OCI-LY7 (cell line): ENCODE measurements around the gene CIROP. TPM values are rescaled to one million over a fixed set of nuclear protein-coding genes. Genes with fewer than 3 reads are reported as not detected.

Experiments
- BruUV-seq: library from RNA; stranded (reverse); fragments of 400-500 nt; replicated peaks from 2 replicates; lab custom pipeline; 2021; lab: Mats Ljungman, UMichigan
- CTCF ChIA-PET: fragments of 300-600 bp; sonication (Branson Sonifier 250); formaldehyde crosslinking; loops from one replicate; lab custom pipeline; 2022; ENCODE audit warnings: antibody characterized with exemption; ENCODE audit not compliant: unreplicated experiment; lab: Charles Lee
- POLR2A ChIA-PET: fragments of 300-600 bp; sonication (Branson Sonifier 250); formaldehyde crosslinking; loops from one replicate; lab custom pipeline; 2022; ENCODE audit warnings: antibody characterized with exemption; lab: Charles Lee
- DNase-seq: peaks from one replicate; pipeline ENCODE4 v3.0.0-alpha.2; 2015; ENCODE audit warnings: low spot score
- H2AFZ ChIP-seq: fragments of 200-600 bp; sonication (generic), shearing (Covaris generic); 2 replicates; pipeline ENCODE4 v1.6.1; 2014; ENCODE audit warnings: mild to moderate bottlenecking, antibody characterized with exemption, low read length, moderate library complexity
- H3K27ac ChIP-seq: fragments of 200-600 bp; sonication (generic); 2 replicates; pipeline ENCODE4 v1.5.1; 2014; ENCODE audit warnings: mixed run types, low read depth, mild to moderate bottlenecking, moderate library complexity, low read length, inconsistent platforms; ENCODE audit not compliant: poor library complexity, severe bottlenecking
- H3K36me3 ChIP-seq: fragments of 200-600 bp; sonication (generic); 2 replicates; pipeline ENCODE4 v1.6.1; 2014; ENCODE audit warnings: mild to moderate bottlenecking, antibody characterized with exemption, low read length, moderate library complexity, mixed read lengths; ENCODE audit not compliant: insufficient read depth
- H3K4me1 ChIP-seq: fragments of 200-600 bp; sonication (generic); 2 replicates; pipeline ENCODE4 v1.5.1; 2014; ENCODE audit warnings: mild to moderate bottlenecking, low read length; ENCODE audit not compliant: insufficient read depth, poor library complexity, severe bottlenecking
- H3K4me2 ChIP-seq: fragments of 200-600 bp; sonication (generic); 2 replicates; pipeline ENCODE4 v1.6.1; 2014; ENCODE audit warnings: mild to moderate bottlenecking, low read length
- H3K4me3 ChIP-seq: fragments of 200-600 bp; sonication (generic); 2 replicates; pipeline ENCODE4 v1.5.1; 2014; ENCODE audit warnings: mild to moderate bottlenecking, low read depth, low read length; ENCODE audit not compliant: poor library complexity, severe bottlenecking
- H3K79me2 ChIP-seq: fragments of 200-600 bp; sonication (generic); 2 replicates; pipeline ENCODE4 v1.6.1; 2016; ENCODE audit warnings: low read depth, mild to moderate bottlenecking, low read length, moderate library complexity, mixed read lengths; ENCODE audit not compliant: insufficient read depth
- H3K9me2 ChIP-seq: fragments of 200-600 bp; sonication (generic); 2 replicates; pipeline ENCODE4 v1.6.1; 2016; ENCODE audit warnings: mild to moderate bottlenecking, low read length, mixed read lengths; ENCODE audit not compliant: insufficient read depth
- H3K9me3 ChIP-seq: fragments of 200-600 bp; sonication (generic); 2 replicates; pipeline ENCODE4 v1.6.1; 2014; ENCODE audit warnings: mild to moderate bottlenecking, mixed run types, low read length, mixed read lengths
- H4K20me1 ChIP-seq: fragments of 200-600 bp; sonication (generic); 2 replicates; pipeline ENCODE4 v1.6.1; 2014; ENCODE audit warnings: mild to moderate bottlenecking, antibody characterized with exemption, low read length, moderate library complexity, mixed read lengths; ENCODE audit not compliant: insufficient read depth
- EZH2phosphoT487 ChIP-seq: fragments of 200-600 bp; sonication (generic); IDR thresholded peaks from 2 replicates; pipeline ENCODE4 v1.6.1; 2018; ENCODE audit warnings: low read depth, borderline replicate concordance, mild to moderate bottlenecking, mixed run types, antibody characterized with exemption, low read length, moderate library complexity, mixed read lengths
- intact Hi-C: fragments of 100-400 bp; cut with micrococcal nuclease; formaldehyde crosslinking; loops from one replicate; pipeline ENCODE4 v1.10.0; 2022; ENCODE audit not compliant: unreplicated experiment
- total RNA-seq, 2 experiments: library from RNA; depleted of rRNA in 1 of 2; stranded (reverse); fragments of >200 nt in 1 of 2; shearing (Covaris generic) in 1 of 2; gene quantifications; 2 replicates each; pipeline ENCODE4 v1.2.3, GENCODE V29; 2014 to 2022
- TF ChIP-seq, protein P1 (sequence below): fragments of 200-600 bp; sonication (generic); conservative IDR thresholded peaks from 2 replicates; pipeline ENCODE4 v1.5.1; 2014; ENCODE audit warnings: mild to moderate bottlenecking, antibody characterized with exemption, low read length, moderate library complexity, mixed read lengths

The CIROP gene
- total RNA-seq, 2 experiments from 2014 or later, result not detected

DNA sequence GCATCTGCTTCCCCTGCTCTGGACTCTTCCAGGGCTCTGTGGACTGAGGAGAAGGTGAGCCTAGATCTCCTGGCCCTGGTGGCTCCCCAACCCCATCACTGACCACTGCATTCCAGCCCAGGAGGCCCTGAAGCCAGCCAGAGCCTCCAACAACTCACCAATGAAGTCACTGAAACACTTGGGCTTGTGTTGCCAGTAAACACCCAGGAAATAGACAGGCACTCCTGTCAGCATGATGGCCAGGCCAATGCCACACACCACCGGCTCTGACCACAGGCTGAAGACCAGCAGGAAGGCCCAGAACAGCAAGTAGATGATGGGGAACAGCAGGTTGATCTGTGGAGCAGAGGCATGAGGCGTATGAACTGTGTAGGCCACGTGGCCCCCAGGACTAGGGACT, 23.1 kb upstream of the CIROP start:
- POLR2A ChIA-PET, result no interaction called here
- BruUV-seq, result no TSS peak
- H3K79me2 ChIP-seq, result no peaks in the 10 kb centered on the region

DNA sequence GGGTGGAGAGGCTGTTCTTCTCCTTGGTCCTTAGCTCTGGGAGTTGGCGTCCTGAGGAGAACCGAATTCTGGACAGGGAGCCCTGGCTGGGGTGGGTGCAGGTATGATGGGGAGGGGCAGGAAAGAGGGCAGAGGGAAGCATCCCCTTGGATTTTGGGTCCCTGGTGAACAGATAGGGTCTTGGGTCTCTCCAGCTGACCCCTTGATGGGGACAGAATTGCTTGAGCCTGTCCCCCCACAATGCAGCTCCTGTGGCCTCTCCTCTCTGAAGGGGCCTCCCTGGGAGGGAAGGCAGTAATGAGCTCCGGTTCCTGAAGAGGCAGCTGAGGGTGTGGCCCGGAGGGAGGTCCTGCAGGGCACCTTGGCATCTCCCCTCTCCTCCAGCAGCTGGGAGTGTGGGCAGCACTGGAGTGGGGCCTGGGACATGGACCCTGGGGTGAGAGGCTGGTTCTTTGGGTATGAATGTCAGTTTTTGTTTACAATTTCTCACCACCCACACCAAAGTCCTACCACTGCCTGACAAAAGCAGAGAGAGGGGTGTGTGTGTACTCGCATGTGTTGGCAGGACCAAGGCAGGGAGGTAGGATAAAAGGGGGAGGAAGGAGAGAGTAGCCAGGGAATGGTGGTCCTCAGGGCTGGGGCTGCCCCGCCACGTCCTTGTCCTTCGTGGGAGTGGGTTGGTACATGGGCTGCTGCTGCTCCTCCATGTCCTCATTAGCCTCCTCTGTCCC, 21.9 kb upstream of the CIROP start:
- Histone ChIP-seq H3K27ac (no peak overlapping the region), H3K9me3 (no peaks in the 10 kb centered on the region), H3K36me3 (no peaks in the 10 kb centered on the region), H3K79me2 (no peaks in the 10 kb centered on the region), H4K20me1 (no peaks in the 10 kb centered on the region), H3K9me2 (no peaks in the 10 kb centered on the region), H3K4me2 (no peak overlapping the region), H3K4me3 (no peak overlapping the region), H3K4me1 (peaks cover 5% of the 10 kb centered on the region), H2AFZ (no peak overlapping the region)
- no TSS peak for BruUV-seq
- ChIA-PET POLR2A (interaction anchor here (0.6 kb wide), 1 partner anchor 156 kb away, joined by 3 read pairs; no protein-coding TSS in a partner anchor), CTCF (no interaction called here)
- intact Hi-C loops, result no loop called here
- TF ChIP-seq, protein P1, sequence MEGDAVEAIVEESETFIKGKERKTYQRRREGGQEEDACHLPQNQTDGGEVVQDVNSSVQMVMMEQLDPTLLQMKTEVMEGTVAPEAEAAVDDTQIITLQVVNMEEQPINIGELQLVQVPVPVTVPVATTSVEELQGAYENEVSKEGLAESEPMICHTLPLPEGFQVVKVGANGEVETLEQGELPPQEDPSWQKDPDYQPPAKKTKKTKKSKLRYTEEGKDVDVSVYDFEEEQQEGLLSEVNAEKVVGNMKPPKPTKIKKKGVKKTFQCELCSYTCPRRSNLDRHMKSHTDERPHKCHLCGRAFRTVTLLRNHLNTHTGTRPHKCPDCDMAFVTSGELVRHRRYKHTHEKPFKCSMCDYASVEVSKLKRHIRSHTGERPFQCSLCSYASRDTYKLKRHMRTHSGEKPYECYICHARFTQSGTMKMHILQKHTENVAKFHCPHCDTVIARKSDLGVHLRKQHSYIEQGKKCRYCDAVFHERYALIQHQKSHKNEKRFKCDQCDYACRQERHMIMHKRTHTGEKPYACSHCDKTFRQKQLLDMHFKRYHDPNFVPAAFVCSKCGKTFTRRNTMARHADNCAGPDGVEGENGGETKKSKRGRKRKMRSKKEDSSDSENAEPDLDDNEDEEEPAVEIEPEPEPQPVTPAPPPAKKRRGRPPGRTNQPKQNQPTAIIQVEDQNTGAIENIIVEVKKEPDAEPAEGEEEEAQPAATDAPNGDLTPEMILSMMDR, result no peak
- no peak for TF ChIP-seq EZH2phosphoT487
- no peak for DNase-seq

More for the DNA sequence above, 23.1 kb upstream of the CIROP start:
- Histone ChIP-seq H3K36me3 (no peaks in the 10 kb centered on the region), H3K9me2 (no peaks in the 10 kb centered on the region), H3K4me2 (no peak overlapping the region), H3K9me3 (no peaks in the 10 kb centered on the region), H2AFZ (0 out of 2 replicates have a peak overlapping the region, but pooled peaks have one; percentile 43), H3K4me1 (no peaks in the 10 kb centered on the region), H3K27ac (no peak overlapping the region), H3K4me3 (no peak overlapping the region), H4K20me1 (no peaks in the 10 kb centered on the region)
- intact Hi-C loops, result no loop called here
- DNase-seq, result no peak
- CTCF ChIA-PET, result no interaction called here
- TF ChIP-seq, protein P1, result no peak
- no peak for TF ChIP-seq EZH2phosphoT487

DNA sequence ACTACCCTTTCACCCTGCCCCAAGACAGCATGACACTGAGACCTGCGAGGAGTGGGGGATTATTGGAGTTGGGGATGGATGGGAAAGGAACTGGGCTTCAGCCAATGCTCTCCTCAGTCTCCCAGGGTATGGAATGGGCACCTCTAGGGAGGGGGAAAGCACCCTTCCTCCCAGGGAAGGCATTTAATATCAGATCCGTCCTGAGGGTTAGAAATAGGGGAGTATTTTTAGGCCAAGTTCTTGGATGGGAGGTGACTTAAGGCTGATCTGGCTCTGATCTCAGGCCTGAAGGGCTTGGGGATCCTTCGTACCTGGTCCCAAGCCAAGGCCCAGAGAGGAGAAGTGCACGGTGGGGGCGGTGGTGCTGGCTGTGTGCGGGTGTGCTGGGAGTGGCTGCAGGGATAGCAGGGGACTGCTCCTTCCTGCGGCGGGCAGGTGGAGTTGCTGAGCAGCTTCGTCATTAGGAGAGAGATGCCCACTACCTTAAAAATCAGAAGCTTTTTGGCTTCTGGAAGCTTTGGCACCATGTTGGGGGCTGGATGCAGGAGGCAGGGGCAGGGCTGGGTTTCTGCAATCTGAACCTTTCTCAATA, 21.2 kb upstream of the CIROP start:
- Histone ChIP-seq H3K79me2 (no peaks in the 10 kb centered on the region), H3K27ac (no peak overlapping the region), H3K9me3 (no peaks in the 10 kb centered on the region), H4K20me1 (no peaks in the 10 kb centered on the region), H3K9me2 (no peaks in the 10 kb centered on the region), H3K4me1 (peaks cover 12% of the 10 kb centered on the region), H3K36me3 (no peaks in the 10 kb centered on the region), H2AFZ (no peak overlapping the region), H3K4me2 (no peak overlapping the region), H3K4me3 (no peak overlapping the region)
- intact Hi-C loops, result no loop called here
- BruUV-seq, result no TSS peak
- ChIA-PET CTCF (no interaction called here), POLR2A (interaction anchor here (0.6 kb wide), 1 partner anchor 157 kb away, joined by 3 read pairs; no protein-coding TSS in a partner anchor)
- TF ChIP-seq EZH2phosphoT487, result no peak
- TF ChIP-seq, protein P1, result no peak
- DNase-seq, result no peak
